GM21619 (cell line): Measurements from ENCODE around the gene CLTA.
"Not testable (repeated sequence)": the region's sequence is repeated elsewhere in the genome, so short reads cannot be mapped to it uniquely, and the experiment has no call there.

Experiments
- ATAC-seq: cut with Tn5 transposase; IDR thresholded peaks from one replicate; pipeline ENCODE4 v1.9.1; 2021; ENCODE audit not compliant: unreplicated experiment

Gene CLTA

DNA sequence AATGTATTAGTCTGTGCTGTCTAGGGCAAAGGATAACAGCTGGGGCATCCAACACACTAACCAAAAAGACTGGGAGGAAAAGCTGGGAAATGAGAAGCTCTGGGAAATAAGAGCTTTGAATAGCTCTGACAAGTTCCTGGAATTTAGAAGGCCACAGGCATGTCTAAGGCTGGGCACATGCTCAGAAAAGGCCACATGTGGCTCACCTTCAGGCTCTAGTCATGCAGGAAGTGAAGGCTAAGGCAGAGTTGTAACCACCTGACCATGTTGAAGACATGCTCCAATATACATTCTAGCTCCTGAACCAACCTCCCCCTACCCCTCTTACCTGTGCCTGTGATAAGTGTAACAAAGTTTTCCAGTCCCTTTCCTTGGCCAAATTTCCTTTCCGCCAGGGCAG lies 31.7 kb downstream of the CLTA start:
- ATAC-seq = no peak

DNA sequence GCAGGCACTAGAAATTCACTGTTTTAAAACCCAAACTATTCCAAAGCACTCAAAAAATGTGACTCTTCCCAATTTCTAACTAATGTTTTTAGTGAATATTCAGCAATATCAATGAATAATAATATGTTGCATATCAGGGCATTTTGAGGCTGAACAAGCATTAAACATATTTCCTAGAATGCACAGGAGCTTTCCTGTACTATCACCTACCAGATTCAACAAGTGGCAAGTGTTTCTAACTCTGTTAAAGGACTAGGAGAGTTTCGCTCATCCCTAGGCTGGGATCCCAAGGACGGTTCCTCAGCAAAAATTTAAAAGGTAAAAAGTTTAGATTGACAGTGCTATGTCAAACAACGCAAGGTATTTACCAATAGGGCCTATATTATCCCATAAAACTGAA lies 46.5 kb downstream of the CLTA start:
- no peak for ATAC-seq

DNA sequence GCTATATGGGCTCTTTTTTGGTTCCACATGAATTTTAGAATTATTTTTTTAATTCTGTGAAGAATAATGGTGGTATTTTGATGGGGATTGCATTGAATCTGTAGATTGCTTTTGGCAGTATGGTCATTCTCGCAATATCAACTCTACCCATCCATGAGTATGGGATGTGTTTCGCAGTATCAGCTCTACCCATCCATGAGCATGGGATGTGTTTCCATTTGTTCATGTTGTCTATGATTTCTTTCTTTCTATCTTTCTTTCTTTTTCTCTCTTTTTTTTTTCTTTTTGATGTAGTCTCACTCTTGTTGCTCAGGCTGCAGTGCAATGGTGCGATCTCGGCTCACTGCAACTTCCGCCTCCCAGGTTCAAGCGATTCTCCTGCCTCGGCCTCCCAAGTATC lies 48.5 kb downstream of the CLTA start:
- not testable (repeated sequence) for ATAC-seq

DNA sequence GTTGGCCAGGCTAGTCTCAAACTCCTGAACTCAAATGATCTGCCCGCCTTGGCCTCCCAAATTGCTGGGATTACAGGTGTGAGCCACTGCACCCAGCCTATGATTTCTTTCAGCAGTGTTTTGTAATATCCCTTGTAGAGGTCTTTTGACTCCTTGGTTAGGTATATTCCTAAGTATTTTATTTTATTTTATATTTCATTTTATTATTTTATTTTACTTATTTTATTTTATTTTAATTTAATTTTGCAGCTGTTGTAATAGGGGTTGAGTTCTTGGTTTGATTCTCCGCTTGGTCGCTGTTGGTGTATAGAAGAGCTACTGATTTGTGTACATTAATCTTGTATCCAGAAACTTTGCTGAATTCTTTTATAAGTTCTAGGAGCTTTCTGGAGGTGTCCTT lies 49.0 kb downstream of the CLTA start:
- not testable (repeated sequence) for ATAC-seq

DNA sequence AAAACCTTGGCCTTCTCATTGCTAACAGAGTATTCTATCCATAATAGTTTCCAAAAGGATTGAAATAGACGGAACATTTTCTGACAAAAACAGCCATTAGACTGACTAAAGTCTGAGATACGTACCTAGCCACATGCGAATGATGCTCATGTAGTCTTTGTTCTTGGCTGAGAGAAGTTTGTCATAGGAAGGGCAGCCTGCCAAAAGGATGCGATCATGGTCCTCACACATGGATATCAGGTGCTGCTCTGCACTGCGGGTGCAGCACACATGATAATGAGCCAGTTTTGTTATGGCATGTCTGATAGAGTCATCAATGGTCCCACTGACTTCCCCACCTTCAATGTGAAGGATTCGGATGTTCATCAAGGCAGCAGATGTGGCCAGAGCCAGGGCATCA lies 55.2 kb downstream of the CLTA start:
- ATAC-seq = no peak

DNA sequence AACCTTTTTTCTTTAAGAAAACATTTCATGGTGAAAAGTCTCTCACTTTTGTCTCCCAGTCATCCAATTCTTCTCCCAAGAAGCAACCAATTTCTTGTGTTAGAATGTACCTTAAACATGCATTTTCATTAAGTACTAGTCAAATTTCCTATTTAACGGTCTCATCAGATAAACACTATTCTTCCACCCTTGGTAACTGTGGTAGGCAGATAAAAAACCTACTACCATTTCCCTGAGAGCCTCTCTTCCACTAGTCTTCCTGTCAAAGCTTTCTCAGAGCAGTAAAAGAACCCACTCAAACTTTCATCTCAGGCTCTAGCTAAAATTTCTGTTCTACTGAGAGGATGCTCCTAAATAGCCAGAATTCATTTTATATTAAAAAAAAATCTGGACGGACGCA lies 56.6 kb downstream of the CLTA start:
- ATAC-seq = no peak

DNA sequence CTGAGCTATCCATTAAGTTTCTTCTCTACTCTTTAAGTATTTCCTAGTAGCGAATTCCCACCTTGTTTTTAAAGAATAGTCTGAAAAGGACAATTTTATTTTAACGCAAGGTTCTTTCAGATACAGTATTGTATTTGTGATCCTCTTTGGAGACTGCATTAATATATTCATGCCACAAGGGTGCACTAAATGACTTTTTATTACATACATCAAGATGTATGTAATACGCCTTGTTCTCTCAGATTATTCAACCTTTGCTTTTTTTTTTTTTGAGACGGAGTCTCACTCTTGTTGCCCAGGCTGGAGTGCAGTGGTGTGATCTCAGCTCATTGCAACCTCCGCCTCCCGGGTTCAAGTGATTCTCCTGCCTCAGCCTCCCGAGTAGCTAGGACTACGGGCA lies 57.3 kb downstream of the CLTA start:
- not testable (repeated sequence) for ATAC-seq

DNA sequence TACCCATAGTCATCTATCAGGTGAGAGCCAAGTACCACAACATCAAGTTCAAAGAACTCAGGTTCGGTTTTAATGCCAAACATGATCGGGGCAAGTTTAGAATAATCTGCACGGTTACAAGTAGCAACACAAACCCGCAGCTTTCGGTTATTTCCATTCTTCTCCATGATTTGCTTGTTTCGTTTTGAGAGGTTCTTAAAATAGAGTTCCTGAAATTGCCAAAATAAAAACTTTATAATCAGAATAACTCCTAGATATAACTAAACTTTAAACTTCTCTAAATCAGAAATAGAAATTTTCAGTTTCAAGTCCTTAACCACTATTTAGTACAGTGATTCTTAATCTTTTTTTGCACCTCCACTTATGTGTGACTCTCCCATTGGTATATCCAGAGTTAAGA lies 58.5 kb downstream of the CLTA start:
- no peak for ATAC-seq

DNA sequence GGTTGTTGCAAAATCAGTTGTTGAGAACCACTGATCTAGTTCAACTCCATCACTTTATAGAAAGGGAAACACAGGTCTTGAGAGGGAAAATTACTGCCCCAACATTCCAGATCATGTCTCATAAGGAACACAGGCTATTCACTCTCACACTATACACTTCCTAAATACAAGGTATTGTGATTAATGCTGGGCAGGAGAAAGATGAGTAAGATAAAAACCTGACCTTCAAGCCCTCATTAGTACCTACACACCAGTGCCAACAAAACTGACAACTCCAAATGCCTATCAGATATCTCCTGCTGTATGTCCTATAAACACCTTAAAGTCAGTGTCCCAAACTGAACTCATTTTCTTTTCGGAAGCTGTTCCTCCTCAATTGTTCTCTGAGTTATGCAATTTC lies 59.4 kb downstream of the CLTA start:
- ATAC-seq = no peak

DNA sequence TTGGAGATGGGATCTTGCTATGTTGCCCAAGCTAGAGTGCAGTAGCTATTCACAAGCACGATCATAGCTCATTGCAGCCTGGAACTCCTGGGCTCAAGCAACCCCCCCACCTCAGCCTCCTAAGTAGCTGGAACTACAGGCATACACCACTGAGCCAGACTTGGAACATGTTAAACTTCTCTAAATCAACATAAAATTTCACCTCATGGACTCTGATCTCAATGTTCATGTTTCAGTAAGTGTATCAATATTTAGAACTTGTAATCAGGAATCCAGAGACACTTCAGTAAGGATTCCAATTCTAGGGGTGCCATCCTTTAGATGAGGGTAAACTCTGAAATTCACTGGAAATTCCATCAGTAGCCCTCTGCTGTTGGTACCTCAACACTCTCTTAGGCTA lies 60.7 kb downstream of the CLTA start:
- no peak for ATAC-seq

DNA sequence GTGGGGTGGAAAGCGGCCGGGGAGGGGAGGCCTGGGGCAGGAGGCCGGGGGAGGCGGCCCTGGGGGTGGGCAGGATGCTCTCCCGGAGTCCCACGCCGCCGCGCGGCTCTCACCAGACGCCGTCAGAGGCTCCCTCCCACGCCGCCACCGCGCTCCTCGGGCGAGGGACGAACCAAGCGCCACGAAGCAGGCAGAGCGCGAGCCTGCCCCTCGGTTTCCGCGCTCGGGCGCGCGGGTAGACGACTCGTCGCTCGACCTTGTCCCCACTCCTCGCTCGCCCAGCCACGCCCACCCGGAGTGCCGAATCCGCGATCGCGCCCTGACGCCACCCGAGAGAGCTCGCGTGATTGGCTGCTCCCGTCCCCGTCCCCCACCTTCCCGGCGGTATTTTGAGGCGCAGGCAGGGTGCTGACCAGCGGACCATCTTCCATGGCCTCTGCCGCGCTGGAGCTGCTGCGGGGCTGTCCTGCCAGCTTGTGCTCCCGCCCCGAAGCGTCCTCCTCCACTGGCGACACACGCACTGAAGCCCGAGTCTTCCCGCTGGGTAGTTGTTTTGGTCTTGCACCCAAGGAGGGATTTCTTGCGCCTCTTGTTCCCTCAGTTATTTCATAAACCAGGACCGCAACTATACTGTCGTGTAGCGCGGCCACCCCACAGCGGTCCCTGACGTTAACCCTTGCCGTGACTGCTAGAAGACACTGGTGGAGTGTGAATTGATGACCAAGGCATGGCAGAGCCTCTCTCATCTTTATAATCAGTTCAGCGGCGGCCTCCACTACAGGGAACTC lies 67.7 kb downstream of the CLTA start, which contains the start of gene GNE:
TSS of gene GNE (minus strand) at position 241 of the 788 bp plus-strand sequence. CDS start 9,093 bp downstream, outside the sequence.
- ATAC-seq = peak; percentile 92

DNA sequence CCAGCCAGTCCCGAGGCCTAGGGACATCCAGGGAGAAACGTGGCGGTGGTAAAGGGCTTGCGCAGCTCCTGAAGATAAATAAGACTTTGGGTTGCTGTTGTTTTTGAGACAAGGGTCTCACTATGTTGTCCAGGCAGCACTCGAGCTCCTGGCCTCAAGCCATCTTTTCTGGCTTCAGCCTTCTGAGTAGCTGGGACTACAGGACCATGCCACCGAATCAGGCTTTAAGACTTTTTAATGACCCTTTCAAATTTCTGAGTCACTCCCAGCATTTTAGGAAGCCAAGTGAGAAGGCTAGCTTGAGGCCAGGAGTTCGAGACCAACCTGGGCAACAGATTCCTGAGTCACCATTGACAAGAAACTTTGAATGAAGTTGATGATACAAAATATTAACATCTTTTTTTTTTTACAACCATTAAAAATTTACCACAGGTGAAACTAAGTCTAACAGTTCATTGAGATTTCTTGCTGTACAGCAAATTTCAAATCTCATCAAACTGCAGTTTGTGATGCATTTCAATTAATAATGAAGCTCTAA lies 68.3 kb downstream of the CLTA start:
- no peak for ATAC-seq
